Gastroesophageal sphincter (tissue), 4 donors: ENCODE results near the gene AGPAT1. TPM values are rescaled to one million over a fixed set of nuclear protein-coding genes. Genes with fewer than 3 reads are reported as not detected.
"Not testable (repeated sequence)": the region's sequence is repeated elsewhere in the genome, so short reads cannot be mapped to it uniquely, and the experiment has no call there.

Source experiments
- ATAC-seq: fragments of 150-250 bp; one replicate; pipeline ENCODE4 v1.9.1; 2016; ENCODE audit warnings: mild to moderate bottlenecking, moderate library complexity
- H3K27ac ChIP-seq, 4 donors: fragments of 200-600 bp; sonication (generic) in 3 of 4; 1 replicate in 3 of 4; 2 replicates in 1 of 4; pipeline ENCODE4 v1.5.1; 2016 to 2019
- H3K27me3 ChIP-seq: fragments of 200-600 bp; sonication (generic); one replicate; pipeline ENCODE4 v1.5.1; 2019
- H3K36me3 ChIP-seq, 2 donors: fragments of 200-600 bp; sonication (generic); one replicate each; pipeline ENCODE4 v1.5.1; 2019; ENCODE audit warnings: control low read depth in 1 of 2
- H3K4me1 ChIP-seq, 3 donors: fragments of 200-600 bp; sonication (generic); 1 replicate in 2 of 3; 2 replicates in 1 of 3; pipeline ENCODE4 v1.5.1; 2016 to 2019; ENCODE audit warnings: control low read depth in 2 of 3
- H3K4me3 ChIP-seq, 2 donors: fragments of 200-600 bp; sonication (generic); one replicate each; pipeline ENCODE4 v1.5.1; 2019; ENCODE audit warnings: mild to moderate bottlenecking in 1 of 2, moderate library complexity in 1 of 2
- H3K9me3 ChIP-seq, 3 donors: fragments of 200-600 bp; sonication (generic); one replicate each; pipeline ENCODE4 v1.5.1; 2017 to 2019; ENCODE audit warnings: control low read depth in 2 of 3
- EP300 ChIP-seq: sonication (generic); formaldehyde crosslinking; IDR thresholded peaks from one replicate; pipeline ENCODE4 v1.6.1; 2017; ENCODE audit warnings: antibody characterized with exemption, mild to moderate bottlenecking
- POLR2A ChIP-seq, 2 donors: fragments of 450-650 bp; IDR thresholded peaks; one replicate each; pipeline ENCODE4 v1.6.1; 2017; ENCODE audit warnings: antibody characterized with exemption in 2 of 2, mild to moderate bottlenecking in 2 of 2, moderate library complexity in 1 of 2
- POLR2AphosphoS5 ChIP-seq: sonication (generic); formaldehyde crosslinking; IDR thresholded peaks from one replicate; pipeline ENCODE4 v1.6.1; 2017; ENCODE audit warnings: antibody characterized with exemption
- WGBS, 2 donors: methylation state at CpG; one replicate each; pipeline ENCODE4 v1.1.5; 2018; ENCODE audit warnings: low coverage in 1 of 2; 5-methylcytosine and 5-hydroxymethylcytosine counted together
- total RNA-seq, 4 donors: library from RNA; depleted of rRNA; stranded (reverse); fragments of >200 nt; gene quantifications; one replicate each; pipeline ENCODE4 v1.1.0, GENCODE V29; 2016
- TF ChIP-seq, protein P1 (sequence below), 4 experiments: fragments of 200-600 bp in 2 of 4; fragments of 450-650 bp in 2 of 4; sonication (generic) in 1 of 4; IDR thresholded peaks; one replicate each; pipeline ENCODE4 v1.5.1; 2017 to 2019; ENCODE audit warnings: antibody characterized with exemption in 4 of 4, mild to moderate bottlenecking in 2 of 4, moderate library complexity in 2 of 4

Gene AGPAT1
- total RNA-seq, 4 donors from 2014 or later, result 45.6 to 70.5 (median 54.6) TPM

- Histone ChIP-seq H3K9me3 (no peaks in the 10 kb centered on the region), H3K4me3 (peak overlapping the region in 1 of 2 donors; percentile 67), H3K36me3 (no peaks in the 10 kb centered on the region), H3K27ac (peak overlapping the region in 3 of 4 donors; percentile 95 to 99 (median 99)), H3K27me3 (no peaks in the 10 kb centered on the region), H3K4me1 (peaks cover 2 to 59% (median 14%) of the 10 kb centered on the region in 3 donors)
- TF ChIP-seq, protein P1, sequence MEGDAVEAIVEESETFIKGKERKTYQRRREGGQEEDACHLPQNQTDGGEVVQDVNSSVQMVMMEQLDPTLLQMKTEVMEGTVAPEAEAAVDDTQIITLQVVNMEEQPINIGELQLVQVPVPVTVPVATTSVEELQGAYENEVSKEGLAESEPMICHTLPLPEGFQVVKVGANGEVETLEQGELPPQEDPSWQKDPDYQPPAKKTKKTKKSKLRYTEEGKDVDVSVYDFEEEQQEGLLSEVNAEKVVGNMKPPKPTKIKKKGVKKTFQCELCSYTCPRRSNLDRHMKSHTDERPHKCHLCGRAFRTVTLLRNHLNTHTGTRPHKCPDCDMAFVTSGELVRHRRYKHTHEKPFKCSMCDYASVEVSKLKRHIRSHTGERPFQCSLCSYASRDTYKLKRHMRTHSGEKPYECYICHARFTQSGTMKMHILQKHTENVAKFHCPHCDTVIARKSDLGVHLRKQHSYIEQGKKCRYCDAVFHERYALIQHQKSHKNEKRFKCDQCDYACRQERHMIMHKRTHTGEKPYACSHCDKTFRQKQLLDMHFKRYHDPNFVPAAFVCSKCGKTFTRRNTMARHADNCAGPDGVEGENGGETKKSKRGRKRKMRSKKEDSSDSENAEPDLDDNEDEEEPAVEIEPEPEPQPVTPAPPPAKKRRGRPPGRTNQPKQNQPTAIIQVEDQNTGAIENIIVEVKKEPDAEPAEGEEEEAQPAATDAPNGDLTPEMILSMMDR (IDR thresholded peaks at IDR 0.05), result peak in 3 of 4 experiments; percentile 51 to 74 (median 63)
- TF ChIP-seq POLR2A (IDR thresholded peaks at IDR 0.05), result no peak
- no CpG with 5 or more reads among the region's 25 CpGs for WGBS, 2 donors
- ATAC-seq, result peak; percentile 90
Measured at GRCh38 chr6:32195652-32195901, 19.7 kb upstream of the AGPAT1 start.

DNA sequence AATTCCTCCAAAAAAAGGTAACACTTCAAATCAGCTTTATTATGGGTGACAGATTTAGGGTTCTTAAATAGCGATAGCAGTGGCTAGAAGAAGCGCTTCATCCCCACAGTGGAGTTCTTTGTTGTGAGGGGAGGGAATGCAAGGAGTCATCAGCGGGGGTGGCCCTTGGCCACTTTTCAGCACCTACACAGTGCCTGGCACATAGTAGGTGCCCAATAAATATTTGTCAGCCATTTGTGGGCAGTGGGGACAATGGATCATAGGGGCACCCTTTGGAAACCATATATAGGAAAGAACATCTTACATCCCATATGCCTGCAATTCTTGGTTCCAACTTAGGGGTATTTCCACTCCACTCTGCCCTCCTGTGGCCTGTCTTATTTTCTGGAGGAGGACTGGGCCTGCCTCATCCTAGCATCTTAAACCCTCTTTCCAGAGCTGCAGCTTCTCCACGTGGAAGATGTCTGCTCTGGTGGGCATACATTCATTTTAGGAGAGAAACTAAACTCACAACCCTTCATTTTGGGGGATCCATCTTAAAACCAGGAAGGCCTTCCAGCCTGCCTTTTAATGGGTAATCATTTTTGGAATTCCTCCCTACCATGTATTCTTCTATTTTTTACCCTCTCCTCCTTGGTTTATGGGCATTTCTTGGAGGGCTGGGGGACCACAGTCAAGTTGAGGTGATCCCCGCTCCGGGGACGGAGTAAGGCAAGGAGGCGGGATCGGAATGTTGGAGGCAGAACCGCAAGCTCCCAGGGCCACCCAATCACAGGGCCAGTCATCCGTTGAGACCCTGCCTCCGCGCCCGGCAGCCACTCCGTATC is 19.2 kb upstream of the AGPAT1 start:
- peaks cover 2 to 61% (median 14%) of the 10 kb centered on the region in 3 donors for H3K4me1 ChIP-seq
- no peaks in the 10 kb centered on the region for H3K36me3 ChIP-seq
- 13 to 45% methylated on average over 2 to 10 of the region's 15 CpGs for WGBS, 2 donors

DNA sequence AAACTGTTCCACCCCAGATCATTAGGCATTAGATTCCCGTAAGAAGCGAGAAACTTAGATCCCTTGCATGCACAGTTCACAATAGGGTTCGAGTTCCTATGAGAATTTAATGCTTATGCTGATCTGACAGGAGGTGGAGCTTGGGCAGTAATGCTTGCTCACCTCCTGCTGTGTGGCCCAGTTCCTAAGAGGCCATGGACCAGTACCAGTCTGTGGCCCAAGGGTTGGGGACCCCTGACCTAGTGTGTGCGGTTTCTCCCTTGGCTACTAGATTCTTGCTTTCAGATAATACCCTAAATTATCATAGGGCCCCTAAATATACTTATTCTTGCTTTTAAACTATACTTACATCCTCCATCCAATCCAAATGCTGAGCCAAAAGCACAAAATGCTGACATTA is 18.5 kb upstream of the AGPAT1 start:
- no peaks in the 10 kb centered on the region for H3K36me3 ChIP-seq

More for the DNA sequence above, 19.2 kb upstream of the AGPAT1 start:
- H3K27ac ChIP-seq, result peak overlapping the region; percentile 95 to 99 (median 98)
- peak overlapping the region; percentile 23 to 67 for H3K4me3 ChIP-seq
- TF ChIP-seq, protein P1 (IDR thresholded peaks at IDR 0.05), result peak in 3 of 4 experiments; percentile 48 to 79 (median 74)
- TF ChIP-seq POLR2AphosphoS5, result peak; percentile 43
- TF ChIP-seq EP300, result no peak
- peak; percentile 30 to 35 for TF ChIP-seq POLR2A (IDR thresholded peaks at IDR 0.05)
- H3K27me3 ChIP-seq, result no peaks in the 10 kb centered on the region
- no peak for ATAC-seq
- H3K9me3 ChIP-seq, result no peaks in the 10 kb centered on the region

DNA sequence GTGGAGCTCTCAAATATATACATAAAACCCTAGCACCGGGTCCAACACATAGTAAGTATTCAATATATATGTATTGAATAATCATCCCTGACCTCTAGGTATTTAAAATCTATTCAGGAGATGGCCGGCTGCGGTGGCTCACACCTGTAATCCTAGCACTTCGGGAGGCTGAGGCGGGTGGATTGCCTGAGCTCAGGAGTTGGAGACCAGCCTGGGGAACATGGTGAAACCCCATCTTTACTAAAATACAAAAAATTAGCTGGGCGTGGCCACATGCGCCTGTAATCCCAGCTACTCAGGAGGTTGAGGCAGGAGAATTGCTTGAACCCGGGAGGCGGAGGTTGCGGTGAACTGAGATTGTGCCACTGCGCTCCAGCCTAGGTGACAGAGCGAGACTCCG is 17.2 kb upstream of the AGPAT1 start:
- H3K36me3 ChIP-seq, H3K27me3 ChIP-seq, H3K9me3 ChIP-seq, ATAC-seq: not testable (repeated sequence)
- peak overlapping the region in 3 of 4 donors; percentile 97 to 99 (median 98) for H3K27ac ChIP-seq
- H3K4me3 ChIP-seq, result peak overlapping the region in 1 of 2 donors; percentile 89
- H3K4me1 ChIP-seq, result peaks cover 2 to 77% (median 24%) of the 10 kb centered on the region in 3 donors
- WGBS, 2 donors, result 58 to 90% methylated on average over 6 to 7 of the region's 13 CpGs

More for the DNA sequence above, 18.5 kb upstream of the AGPAT1 start:
- H3K9me3 ChIP-seq, result no peaks in the 10 kb centered on the region
- peaks cover 2 to 64% (median 14%) of the 10 kb centered on the region in 3 donors for H3K4me1 ChIP-seq
- H3K4me3 ChIP-seq, result no peak overlapping the region
- TF ChIP-seq POLR2A (IDR thresholded peaks at IDR 0.05) (no peak), EP300 (no peak), POLR2AphosphoS5 (no peak)
- TF ChIP-seq, protein P1 (IDR thresholded peaks at IDR 0.05), result no peak
- peak overlapping the region; percentile 95 to 99 (median 98) for H3K27ac ChIP-seq
- WGBS, 2 donors, result 90 to 92% methylated on average over 3 to 4 of the region's 4 CpGs
- no peak for ATAC-seq
- no peaks in the 10 kb centered on the region for H3K27me3 ChIP-seq

- Histone ChIP-seq H3K36me3 (peaks cover 0 to 5% of the 10 kb centered on the region in 2 donors), H3K9me3 (no peaks in the 10 kb centered on the region), H3K27ac (peak within 1 kb of the TSS in 3 of 4 donors; percentile 97 to 99 (median 98)), H3K27me3 (no peaks in the 10 kb centered on the region), H3K4me3 (peak within 1 kb of the TSS in 1 of 2 donors; percentile 89), H3K4me1 (peaks cover 2 to 80% (median 29%) of the 10 kb centered on the region in 3 donors)
- TF ChIP-seq, protein P1 (IDR thresholded peaks at IDR 0.05), result no peak
- TF ChIP-seq POLR2A (IDR thresholded peaks at IDR 0.05), result no peak
- no peak for TF ChIP-seq EP300
- no peak for TF ChIP-seq POLR2AphosphoS5
- ATAC-seq, result no peak
- 33 to 60% methylated on average over 2 to 3 of the region's 5 CpGs for WGBS, 2 donors
Measured at GRCh38 chr6:32192608-32193039, 16.7 kb upstream of the AGPAT1 start, which contains the start of gene GPSM3. GPSM3 (minus strand) TSS chr6:32192643; CDS start chr6:32192513, 130 bp downstream.
